ENCODE data around the gene ADGRA1.
"Not testable (repeated sequence)": the region's sequence is repeated elsewhere in the genome, so short reads cannot be mapped to it uniquely, and the experiment has no call there.

ADGRA1 gene

GRCh38 chr10:133110133-133110532, 22.4 kb downstream of the ADGRA1 start:
- no peaks in the 10 kb centered on the region for H3K9me3 ChIP-seq (ENCODE audit: severe bottlenecking)
- no peaks in the 10 kb centered on the region for H3K36me3 ChIP-seq (ENCODE audit: low read depth)
- ATAC-seq (ENCODE audit: low read depth) (peak; percentile 50; the same call in 2 of the 3 replicates), DNase-seq (ENCODE audit: low spot score) (no peak)
- H3K27me3 ChIP-seq (ENCODE audit: insufficient read depth, poor library complexity, severe bottlenecking), result no peaks in the 10 kb centered on the region
- H3K27ac ChIP-seq (ENCODE audit: poor library complexity, severe bottlenecking), result no peak overlapping the region
- H3K4me1 ChIP-seq (ENCODE audit: insufficient read depth, poor library complexity, severe bottlenecking), result no peaks in the 10 kb centered on the region
- no peak overlapping the region for H3K4me3 ChIP-seq (ENCODE audit: severe bottlenecking)
- no peak for TF ChIP-seq CTCF (IDR thresholded peaks at IDR 0.05; ENCODE audit: poor library complexity, severe bottlenecking)

- H3K27ac ChIP-seq (ENCODE audit: poor library complexity, severe bottlenecking), result no peak overlapping the region
- H3K4me3 ChIP-seq (ENCODE audit: severe bottlenecking), result no peak overlapping the region
These were observed 23.0 kb downstream of the ADGRA1 start for GRCh38 chr10:133110609-133111275.

GRCh38 chr10:133111640-133112039, 23.9 kb downstream of the ADGRA1 start:
- not testable (repeated sequence) for H3K9me3 ChIP-seq (ENCODE audit: severe bottlenecking); ATAC-seq (ENCODE audit: low read depth); DNase-seq (ENCODE audit: low spot score); H3K4me3 ChIP-seq (ENCODE audit: severe bottlenecking); H3K27ac ChIP-seq (ENCODE audit: poor library complexity, severe bottlenecking); H3K4me1 ChIP-seq (ENCODE audit: insufficient read depth, poor library complexity, severe bottlenecking); H3K27me3 ChIP-seq (ENCODE audit: insufficient read depth, poor library complexity, severe bottlenecking); H3K36me3 ChIP-seq (ENCODE audit: low read depth)

More at GRCh38 chr10:133110609-133111275, 23.0 kb downstream of the ADGRA1 start:
- no peak for ATAC-seq (ENCODE audit: low read depth)
- no peaks in the 10 kb centered on the region for H3K27me3 ChIP-seq (ENCODE audit: insufficient read depth, poor library complexity, severe bottlenecking)
- H3K36me3 ChIP-seq (ENCODE audit: low read depth), result no peaks in the 10 kb centered on the region
- no peak for DNase-seq (ENCODE audit: low spot score)
- TF ChIP-seq CTCF (IDR thresholded peaks at IDR 0.05; ENCODE audit: poor library complexity, severe bottlenecking), result no peak
- no peaks in the 10 kb centered on the region for H3K9me3 ChIP-seq (ENCODE audit: severe bottlenecking)
- H3K4me1 ChIP-seq (ENCODE audit: insufficient read depth, poor library complexity, severe bottlenecking), result no peaks in the 10 kb centered on the region

GRCh38 chr10:133113146-133113830, 25.6 kb downstream of the ADGRA1 start:
- Histone ChIP-seq H3K9me3 (ENCODE audit: severe bottlenecking) (no peaks in the 10 kb centered on the region), H3K4me3 (ENCODE audit: severe bottlenecking) (no peak overlapping the region), H3K36me3 (ENCODE audit: low read depth) (no peaks in the 10 kb centered on the region), H3K4me1 (ENCODE audit: insufficient read depth, poor library complexity, severe bottlenecking) (no peaks in the 10 kb centered on the region), H3K27me3 (ENCODE audit: insufficient read depth, poor library complexity, severe bottlenecking) (no peaks in the 10 kb centered on the region), H3K27ac (ENCODE audit: poor library complexity, severe bottlenecking) (no peak overlapping the region)
- no peak for ATAC-seq (ENCODE audit: low read depth)
- no peak for DNase-seq (ENCODE audit: low spot score)
- no peak for TF ChIP-seq CTCF (IDR thresholded peaks at IDR 0.05; ENCODE audit: poor library complexity, severe bottlenecking)

- no peak overlapping the region for H3K4me3 ChIP-seq (ENCODE audit: severe bottlenecking)
- H3K4me1 ChIP-seq (ENCODE audit: insufficient read depth, poor library complexity, severe bottlenecking), result no peaks in the 10 kb centered on the region
- H3K9me3 ChIP-seq (ENCODE audit: severe bottlenecking), result no peaks in the 10 kb centered on the region
- DNase-seq (ENCODE audit: low spot score) (no peak), ATAC-seq (ENCODE audit: low read depth) (no peak)
- no peaks in the 10 kb centered on the region for H3K36me3 ChIP-seq (ENCODE audit: low read depth)
- no peak overlapping the region for H3K27ac ChIP-seq (ENCODE audit: poor library complexity, severe bottlenecking)
- TF ChIP-seq CTCF (IDR thresholded peaks at IDR 0.05; ENCODE audit: poor library complexity, severe bottlenecking), result no peak
- no peaks in the 10 kb centered on the region for H3K27me3 ChIP-seq (ENCODE audit: insufficient read depth, poor library complexity, severe bottlenecking)
These were observed 26.1 kb downstream of the ADGRA1 start for GRCh38 chr10:133113847-133114246.
